Measurements from ENCODE around the gene GRIFIN.
A peak's percentile ranks its signal among the peaks of the same experiment; 100 is the strongest.

GRIFIN gene

GRCh38 chr7:2466675-2467074 is 9.5 kb downstream of the GRIFIN start:
- Mint-ChIP-seq H3K36me3 (ENCODE audit: low read depth) (no peaks in the 10 kb centered on the region), H3K27ac (no peak overlapping the region), H3K4me3 (no peak overlapping the region), H3K9me3 (peaks cover 14% of the 10 kb centered on the region), H3K4me1 (peaks cover 12% of the 10 kb centered on the region), H3K27me3 (ENCODE audit: low read depth, poor library complexity) (peaks cover 16% of the 10 kb centered on the region)
- TF ChIP-seq CTCF (IDR thresholded peaks at IDR 0.05), result no peak
- DNase-seq, result no peak

- no peaks in the 10 kb centered on the region for H3K36me3 Mint-ChIP-seq (ENCODE audit: low read depth)
- peaks cover 16% of the 10 kb centered on the region for H3K27me3 Mint-ChIP-seq (ENCODE audit: low read depth, poor library complexity)
Observed at GRCh38 chr7:2465928-2466327, 10.3 kb downstream of the GRIFIN start.

GRCh38 chr7:2462731-2463130 is 13.5 kb downstream of the GRIFIN start:
- Mint-ChIP-seq H3K9me3 (peaks cover 14% of the 10 kb centered on the region), H3K4me3 (no peak overlapping the region), H3K36me3 (ENCODE audit: low read depth) (no peaks in the 10 kb centered on the region), H3K4me1 (peaks cover 13% of the 10 kb centered on the region), H3K27ac (no peak overlapping the region), H3K27me3 (ENCODE audit: low read depth, poor library complexity) (peaks cover 10% of the 10 kb centered on the region)
- no peak for DNase-seq
- no peak for TF ChIP-seq CTCF (IDR thresholded peaks at IDR 0.05)

More at GRCh38 chr7:2465928-2466327, 10.3 kb downstream of the GRIFIN start:
- TF ChIP-seq CTCF (IDR thresholded peaks at IDR 0.05), result no peak
- H3K27ac Mint-ChIP-seq, result no peak overlapping the region
- H3K9me3 Mint-ChIP-seq, result peaks cover 14% of the 10 kb centered on the region
- no peak for DNase-seq
- H3K4me1 Mint-ChIP-seq, result peaks cover 12% of the 10 kb centered on the region
- no peak overlapping the region for H3K4me3 Mint-ChIP-seq

GRCh38 chr7:2461268-2462026 is 14.8 kb downstream of the GRIFIN start:
- Mint-ChIP-seq H3K4me3 (no peak overlapping the region), H3K27ac (no peak overlapping the region), H3K27me3 (ENCODE audit: low read depth, poor library complexity) (peaks cover 10% of the 10 kb centered on the region), H3K36me3 (ENCODE audit: low read depth) (no peaks in the 10 kb centered on the region), H3K9me3 (peaks cover 14% of the 10 kb centered on the region), H3K4me1 (peaks cover 13% of the 10 kb centered on the region)
- TF ChIP-seq CTCF (IDR thresholded peaks at IDR 0.05), result no peak
- peak; percentile 33 for DNase-seq

GRCh38 chr7:2460641-2461040 is 15.6 kb downstream of the GRIFIN start:
- H3K27ac Mint-ChIP-seq, result no peak overlapping the region
- no peaks in the 10 kb centered on the region for H3K36me3 Mint-ChIP-seq (ENCODE audit: low read depth)
- H3K27me3 Mint-ChIP-seq (ENCODE audit: low read depth, poor library complexity), result peaks cover 7% of the 10 kb centered on the region
- DNase-seq, result no peak
- H3K4me1 Mint-ChIP-seq, result peaks cover 13% of the 10 kb centered on the region
- H3K9me3 Mint-ChIP-seq, result peaks cover 19% of the 10 kb centered on the region
- H3K4me3 Mint-ChIP-seq, result no peak overlapping the region
- no peak for TF ChIP-seq CTCF (IDR thresholded peaks at IDR 0.05)

- Mint-ChIP-seq H3K4me3 (no peak overlapping the region), H3K27ac (no peak overlapping the region), H3K4me1 (peaks cover 13% of the 10 kb centered on the region), H3K27me3 (ENCODE audit: low read depth, poor library complexity) (peaks cover 7% of the 10 kb centered on the region), H3K9me3 (peaks cover 24% of the 10 kb centered on the region), H3K36me3 (ENCODE audit: low read depth) (peaks cover 1% of the 10 kb centered on the region)
- DNase-seq, result no peak
- no peak for TF ChIP-seq CTCF (IDR thresholded peaks at IDR 0.05)
Observed at GRCh38 chr7:2460188-2460587, 16.0 kb downstream of the GRIFIN start.
